ENCODE results near the gene DHRS13. TPM values are rescaled to one million over a fixed set of nuclear protein-coding genes. Genes with fewer than 3 reads are reported as not detected.
A peak's percentile ranks its signal among the peaks of the same experiment; 100 is the strongest.

The DHRS13 gene
- total RNA-seq, 2 experiments from 2014 or later = 28.4 to 29.2 TPM

- ChIA-PET POLR2A (interaction anchor here (1.0 kb wide), 1 partner anchor 77 kb away, joined by 3 read pairs; no protein-coding TSS in a partner anchor), CTCF (ENCODE audit: unreplicated experiment) (interaction anchor here (0.6 kb wide), 3 partner anchors 9 to 163 kb away, joined by 3 read pairs; partner anchors contain the start of gene TLCD1)
- TF ChIP-seq EZH2phosphoT487 (IDR thresholded peaks at IDR 0.05; ENCODE audit: borderline replicate concordance, low read depth, low read length) (no peak), CTCF (conservative IDR thresholded peaks at IDR 0.05; ENCODE audit: low read length) (no peak)
- H3K27ac ChIP-seq (ENCODE audit: low read depth, low read length, poor library complexity, severe bottlenecking) = peak overlapping the region; percentile 26
- H3K4me2 ChIP-seq (ENCODE audit: low read length) = peak overlapping the region; percentile 46
- H3K9me2 ChIP-seq (ENCODE audit: insufficient read depth, low read length) = no peaks in the 10 kb centered on the region
- peaks cover 30% of the 10 kb centered on the region for H3K36me3 ChIP-seq (ENCODE audit: insufficient read depth, low read length)
- BruUV-seq (replicated peaks) = no TSS peak
- no peaks in the 10 kb centered on the region for H3K9me3 ChIP-seq (ENCODE audit: low read length)
- no peak overlapping the region for H2AFZ ChIP-seq (ENCODE audit: low read length)
- no peak for DNase-seq (ENCODE audit: low spot score)
- H3K79me2 ChIP-seq (ENCODE audit: insufficient read depth, low read depth, low read length) = peaks cover 14% of the 10 kb centered on the region; the same call in 1 of the 2 replicates
- intact Hi-C loops (cut with micrococcal nuclease; ENCODE audit: unreplicated experiment) = no loop called here
- H4K20me1 ChIP-seq (ENCODE audit: insufficient read depth, low read length) = no peaks in the 10 kb centered on the region
- no peak overlapping the region for H3K4me3 ChIP-seq (ENCODE audit: low read depth, low read length, poor library complexity, severe bottlenecking)
- H3K4me1 ChIP-seq (ENCODE audit: insufficient read depth, low read length, poor library complexity, severe bottlenecking) = peaks cover 51% of the 10 kb centered on the region
Observed at GRCh38 chr17:28888832-28889231, 14.0 kb downstream of the DHRS13 start.

GRCh38 chr17:28887871-28888471 is 14.9 kb downstream of the DHRS13 start:
- Histone ChIP-seq H3K9me3 (ENCODE audit: low read length) (no peaks in the 10 kb centered on the region), H3K4me2 (ENCODE audit: low read length) (peak overlapping the region; percentile 46), H3K79me2 (ENCODE audit: insufficient read depth, low read depth, low read length) (peaks cover 13% of the 10 kb centered on the region; the same call in 1 of the 2 replicates), H3K4me3 (ENCODE audit: low read depth, low read length, poor library complexity, severe bottlenecking) (no peak overlapping the region), H3K36me3 (ENCODE audit: insufficient read depth, low read length) (peaks cover 30% of the 10 kb centered on the region), H3K4me1 (ENCODE audit: insufficient read depth, low read length, poor library complexity, severe bottlenecking) (peaks cover 43% of the 10 kb centered on the region), H2AFZ (ENCODE audit: low read length) (no peak overlapping the region), H4K20me1 (ENCODE audit: insufficient read depth, low read length) (no peaks in the 10 kb centered on the region), H3K27ac (ENCODE audit: low read depth, low read length, poor library complexity, severe bottlenecking) (peak overlapping the region; percentile 26), H3K9me2 (ENCODE audit: insufficient read depth, low read length) (no peaks in the 10 kb centered on the region)
- ChIA-PET CTCF (ENCODE audit: unreplicated experiment) (no interaction called here), POLR2A (interaction anchor here (0.5 to 0.7 kb wide), 3 partner anchors 115 to 786 kb away, joined by 3 to 4 read pairs (median 3); no protein-coding TSS in a partner anchor)
- no TSS peak for BruUV-seq (replicated peaks)
- intact Hi-C loops (cut with micrococcal nuclease; ENCODE audit: unreplicated experiment) = no loop called here
- DNase-seq (ENCODE audit: low spot score) = peak; percentile 56
- TF ChIP-seq CTCF (conservative IDR thresholded peaks at IDR 0.05; ENCODE audit: low read length) = no peak
- TF ChIP-seq EZH2phosphoT487 (IDR thresholded peaks at IDR 0.05; ENCODE audit: borderline replicate concordance, low read depth, low read length) = no peak

GRCh38 chr17:28885951-28886350 is 16.9 kb downstream of the DHRS13 start:
- H3K4me2 ChIP-seq (ENCODE audit: low read length) = no peak overlapping the region
- DNase-seq (ENCODE audit: low spot score) = no peak
- H3K9me3 ChIP-seq (ENCODE audit: low read length) = no peaks in the 10 kb centered on the region
- H3K4me3 ChIP-seq (ENCODE audit: low read depth, low read length, poor library complexity, severe bottlenecking) = no peak overlapping the region
- CTCF ChIA-PET (ENCODE audit: unreplicated experiment) = no interaction called here
- H2AFZ ChIP-seq (ENCODE audit: low read length) = no peak overlapping the region
- H3K9me2 ChIP-seq (ENCODE audit: insufficient read depth, low read length) = no peaks in the 10 kb centered on the region
- H3K79me2 ChIP-seq (ENCODE audit: insufficient read depth, low read depth, low read length) = no peaks in the 10 kb centered on the region
- POLR2A ChIA-PET = interaction anchor here (0.5 kb wide), 1 partner anchor 940 kb away, joined by 3 read pairs; no protein-coding TSS in a partner anchor
- no TSS peak for BruUV-seq (replicated peaks)
- peaks cover 22% of the 10 kb centered on the region for H3K4me1 ChIP-seq (ENCODE audit: insufficient read depth, low read length, poor library complexity, severe bottlenecking)
- intact Hi-C loops (cut with micrococcal nuclease; ENCODE audit: unreplicated experiment) = no loop called here
- H3K36me3 ChIP-seq (ENCODE audit: insufficient read depth, low read length) = peaks cover 36% of the 10 kb centered on the region
- TF ChIP-seq CTCF (conservative IDR thresholded peaks at IDR 0.05; ENCODE audit: low read length) (no peak), EZH2phosphoT487 (IDR thresholded peaks at IDR 0.05; ENCODE audit: borderline replicate concordance, low read depth, low read length) (no peak)
- no peak overlapping the region for H3K27ac ChIP-seq (ENCODE audit: low read depth, low read length, poor library complexity, severe bottlenecking)
- H4K20me1 ChIP-seq (ENCODE audit: insufficient read depth, low read length) = no peaks in the 10 kb centered on the region
